Small intestine (tissue), 7 donors: ENCODE results near the gene TMED10. TPM values are rescaled to one million over a fixed set of nuclear protein-coding genes. Genes with fewer than 3 reads are reported as not detected.

Source experiments
- DNase-seq, 2 donors: peaks; one replicate each; pipeline versions ENCODE4 v3.0.0 to v3.0.0-alpha.2; 2013
- FAIRE-seq: peaks from 2 replicates; lab custom pipeline; 2012; peaks lifted over from hg19 to GRCh38; lab: Jason Lieb, UNC
- H3K27ac ChIP-seq, 3 donors: one replicate each; pipeline ENCODE4 v1.5.1; 2013; ENCODE audit warnings: low read length in 2 of 3, mild to moderate bottlenecking in 2 of 3, control low read depth in 1 of 3, inconsistent platforms in 1 of 3, low read depth in 1 of 3, moderate library complexity in 1 of 3
- H3K27me3 ChIP-seq, 3 donors: one replicate each; pipeline ENCODE4 v1.6.1; 2013; ENCODE audit warnings: low read length in 3 of 3, inconsistent platforms in 1 of 3; ENCODE audit not compliant: control insufficient read depth in 3 of 3, insufficient read depth in 3 of 3
- H3K36me3 ChIP-seq, 3 donors: one replicate each; pipeline ENCODE4 v1.6.1; 2013; ENCODE audit warnings: low read length in 3 of 3, inconsistent platforms in 1 of 3, low read depth in 1 of 3, mild to moderate bottlenecking in 1 of 3, moderate library complexity in 1 of 3; ENCODE audit not compliant: control insufficient read depth in 3 of 3, insufficient read depth in 2 of 3
- H3K4me1 ChIP-seq, 3 donors: one replicate each; pipeline ENCODE4 v1.6.1; 2013; ENCODE audit warnings: low read length in 2 of 3, inconsistent platforms in 1 of 3, low read depth in 1 of 3, mild to moderate bottlenecking in 1 of 3, moderate library complexity in 1 of 3; ENCODE audit not compliant: control insufficient read depth in 3 of 3, insufficient read depth in 2 of 3
- H3K4me3 ChIP-seq, 3 donors: one replicate each; pipeline ENCODE4 v1.5.1; 2013; ENCODE audit warnings: low read length in 3 of 3, control low read depth in 1 of 3, inconsistent platforms in 1 of 3, low read depth in 1 of 3, mild to moderate bottlenecking in 1 of 3, moderate library complexity in 1 of 3
- H3K9me3 ChIP-seq, 2 donors: one replicate each; pipeline ENCODE4 v1.6.1; 2013; ENCODE audit warnings: low read depth in 1 of 2, low read length in 1 of 2; ENCODE audit not compliant: control insufficient read depth in 2 of 2, insufficient read depth in 1 of 2
- WGBS, 3 donors: extraction: QIAGEN DNeasy Blood & Tissue Kit; methylation state at CpG; one replicate each; pipeline ENCODE4 v1.1.7; 2013; 5-methylcytosine and 5-hydroxymethylcytosine counted together
- polyA plus RNA-seq, 4 donors: library from polyadenylated mRNA; stranded (reverse) in 3 of 4; unstranded in 1 of 4; fragments of 200-250 nt in 3 of 4; fragments of 120-200 nt in 1 of 4; gene quantifications; one replicate each; pipeline versions ENCODE4 v1.2.1 to v1.2.3, GENCODE V29; 2013
- donor health status: healthy with polysubstance abuse.
- donor health status: control.
- donor health status: control.
- donor health status: Bipolar disorder and iron deficiency.
- donor health status: healthy.

TMED10 gene
- polyA plus RNA-seq, 4 donors: 26.4 to 260 (median 135) TPM

DNA sequence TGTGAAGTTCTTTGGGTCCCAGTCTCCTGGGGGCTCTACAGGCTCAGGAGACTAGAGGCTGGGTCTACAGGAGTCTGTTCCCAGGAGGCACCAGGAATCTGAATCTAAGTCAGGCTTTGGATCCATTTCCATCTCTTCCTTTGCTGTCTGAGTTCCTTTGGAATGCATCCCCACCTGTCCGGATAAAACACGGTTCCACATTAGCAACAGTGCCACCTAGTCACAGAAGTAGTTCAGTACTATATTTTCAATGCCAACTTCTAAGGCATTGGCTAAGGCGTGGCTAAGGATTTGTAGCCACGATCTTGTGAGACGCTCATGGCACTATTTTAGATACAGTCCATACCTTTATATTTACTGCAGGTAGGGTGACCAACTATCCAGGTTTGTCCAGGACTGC, 91.9 kb downstream of the TMED10 start:
- H3K4me1 ChIP-seq: peaks cover 0 to 5% (median 0%) of the 10 kb centered on the region in 3 donors
- no peaks in the 10 kb centered on the region for H3K27me3 ChIP-seq
- 15 to 53% (median 29%) methylated on average over 5 of the region's 5 CpGs for WGBS, 3 donors
- H3K9me3 ChIP-seq: no peaks in the 10 kb centered on the region
- H3K27ac ChIP-seq: no peak overlapping the region
- DNase-seq (peak; percentile 29 to 66), FAIRE-seq (no peak)
- H3K36me3 ChIP-seq: peaks cover 15 to 49% (median 24%) of the 10 kb centered on the region in 3 donors
- no peak overlapping the region for H3K4me3 ChIP-seq

DNA sequence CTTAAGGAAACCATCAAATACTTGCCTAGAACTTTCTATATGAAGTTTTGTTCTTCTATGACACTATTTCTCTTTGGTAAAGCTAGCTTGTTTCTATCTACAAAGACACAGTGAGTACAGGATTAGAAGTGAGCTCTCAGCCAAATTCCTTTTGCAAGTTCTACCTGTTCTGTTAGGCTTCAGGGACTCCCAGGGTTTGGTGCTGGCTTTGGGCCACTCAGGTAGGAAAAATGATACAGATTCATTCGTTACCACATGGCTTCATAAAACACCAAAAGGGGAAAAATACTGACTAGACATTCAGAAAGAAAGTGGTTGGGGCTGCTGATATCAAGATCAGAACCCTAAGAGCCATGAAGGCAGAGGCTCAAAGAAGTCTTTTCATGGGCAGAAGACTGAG, 93.1 kb downstream of the TMED10 start:
- FAIRE-seq (no peak), DNase-seq (no peak)
- Histone ChIP-seq H3K27ac (no peak overlapping the region), H3K9me3 (no peaks in the 10 kb centered on the region), H3K27me3 (no peaks in the 10 kb centered on the region), H3K36me3 (peaks cover 15 to 41% (median 23%) of the 10 kb centered on the region in 3 donors), H3K4me1 (peaks cover 0 to 5% (median 0%) of the 10 kb centered on the region in 3 donors), H3K4me3 (no peak overlapping the region)
- 78 to 85% (median 85%) methylated on average over 1 of the region's 1 CpG for WGBS, 3 donors

DNA sequence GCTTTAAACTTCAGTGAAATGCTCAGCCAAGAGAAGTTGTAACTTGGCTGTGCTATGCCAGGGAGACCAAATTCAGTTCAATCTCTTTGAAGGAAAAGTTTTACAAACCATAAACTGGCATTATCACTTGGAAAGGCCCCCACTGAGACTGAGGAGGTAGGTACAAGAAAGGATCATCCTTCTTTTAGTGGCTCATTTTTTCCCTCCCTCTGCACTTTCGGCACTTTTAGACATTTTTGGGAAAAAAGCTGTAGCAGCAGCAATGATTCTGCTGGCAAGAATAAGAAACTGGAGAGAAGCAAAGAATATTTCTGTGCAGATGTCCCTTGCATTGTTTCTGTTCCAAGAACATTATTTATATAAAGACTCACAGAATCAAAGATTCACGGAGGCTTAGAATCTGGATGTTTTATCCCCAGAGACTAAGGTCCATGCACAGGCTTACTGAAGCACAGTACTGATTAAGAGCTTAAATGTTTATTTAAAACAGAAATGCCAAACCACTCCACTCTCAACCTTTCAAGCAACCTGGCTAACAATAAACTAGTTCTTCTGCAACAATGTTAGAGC, 94.7 kb downstream of the TMED10 start:
- Histone ChIP-seq H3K36me3 (peaks cover 10 to 34% (median 15%) of the 10 kb centered on the region in 3 donors), H3K9me3 (no peaks in the 10 kb centered on the region), H3K4me1 (peaks cover 0 to 5% (median 0%) of the 10 kb centered on the region in 3 donors), H3K4me3 (no peak overlapping the region), H3K27ac (peak overlapping the region in 1 of 3 donors; percentile 40), H3K27me3 (no peaks in the 10 kb centered on the region)
- 61 to 85% (median 73%) methylated on average over 2 of the region's 2 CpGs for WGBS, 3 donors
- FAIRE-seq (no peak), DNase-seq (no peak)

Other genes starting within 250 kb of the TMED10 start
- 10 to 100 TPM in 2 of 4 donors, 1 to 10 TPM in 2; 1.6 to 14.0 (median 6.9) TPM for gene PGF, start 221.0 kb downstream of the TMED10 start, polyA plus RNA-seq
- gene EIF2B2, start 173.7 kb downstream of the TMED10 start, polyA plus RNA-seq: 10 to 100 TPM; 36.2 to 50.8 (median 44.8) TPM
- 10 to 100 TPM; 13.9 to 23.7 (median 17.6) TPM for gene MLH3, start 125.1 kb downstream of the TMED10 start, polyA plus RNA-seq
- 10 to 100 TPM; 15.9 to 27.1 (median 22.6) TPM for gene ACYP1, start 112.6 kb downstream of the TMED10 start, polyA plus RNA-seq
- 10 to 100 TPM in 1 of 4 donors, 1 to 10 TPM in 3; 3.4 to 15.9 (median 6.1) TPM for gene ZC2HC1C, start 107.0 kb downstream of the TMED10 start, polyA plus RNA-seq
- gene NEK9, start 49.6 kb downstream of the TMED10 start, polyA plus RNA-seq: 10 to 100 TPM; 14.9 to 66.5 (median 25.2) TPM
- gene FOS, start 102.2 kb upstream of the TMED10 start, polyA plus RNA-seq: 1,000 to 10,000 TPM in 1 of 4 donors, 100 to 1,000 TPM in 2, 10 to 100 TPM in 1; 71.6 to 1,102 (median 240) TPM